ENCODE data around the gene CACNG4.
"Not testable (repeated sequence)": the region's sequence is repeated elsewhere in the genome, so short reads cannot be mapped to it uniquely, and the experiment has no call there.

CACNG4 gene

GRCh38 chr17:67021196-67021595 is 56.7 kb downstream of the CACNG4 start:
- DNase-seq = no peak

- no peak for DNase-seq
These were observed 57.4 kb downstream of the CACNG4 start for GRCh38 chr17:67021743-67022450.

- DNase-seq = no peak
These were observed 57.9 kb downstream of the CACNG4 start for GRCh38 chr17:67022451-67022810.

GRCh38 chr17:67024736-67025135 is 60.2 kb downstream of the CACNG4 start:
- DNase-seq = no peak

- no peak for DNase-seq
These were observed 60.8 kb downstream of the CACNG4 start for GRCh38 chr17:67025216-67025792.

GRCh38 chr17:67026341-67026740 is 61.8 kb downstream of the CACNG4 start:
- DNase-seq = no peak

- DNase-seq = no peak
These were observed 62.6 kb downstream of the CACNG4 start for GRCh38 chr17:67027031-67027628.

- no peak for DNase-seq
These were observed 66.1 kb downstream of the CACNG4 start for GRCh38 chr17:67030641-67031040.

GRCh38 chr17:67032382-67032781 is 67.9 kb downstream of the CACNG4 start:
- no peak for DNase-seq

- no peak for DNase-seq
These were observed 68.5 kb downstream of the CACNG4 start for GRCh38 chr17:67032985-67033384.

GRCh38 chr17:67033613-67034012 is 69.1 kb downstream of the CACNG4 start:
- no peak for DNase-seq

GRCh38 chr17:67035131-67036083 is 70.9 kb downstream of the CACNG4 start:
- DNase-seq = no peak

- DNase-seq = no peak
These were observed 74.4 kb downstream of the CACNG4 start for GRCh38 chr17:67038861-67039365.

- no peak for DNase-seq
These were observed 76.1 kb downstream of the CACNG4 start for GRCh38 chr17:67040652-67041051.

GRCh38 chr17:67041119-67041518 is 76.6 kb downstream of the CACNG4 start:
- not testable (repeated sequence) for DNase-seq

GRCh38 chr17:67041531-67041930 is 77.0 kb downstream of the CACNG4 start:
- DNase-seq = no peak

- DNase-seq = no peak
These were observed 77.7 kb downstream of the CACNG4 start for GRCh38 chr17:67041941-67042899.

GRCh38 chr17:67043283-67043682 is 78.8 kb downstream of the CACNG4 start:
- DNase-seq = no peak

- no peak for DNase-seq
These were observed 79.7 kb downstream of the CACNG4 start, which contains the start of gene CACNG1 for GRCh38 chr17:67044016-67044772. CACNG1 (plus strand) TSS chr17:67044554; CDS start chr17:67044661, 107 bp downstream.

GRCh38 chr17:67044940-67045339 is 80.4 kb downstream of the CACNG4 start:
- DNase-seq = no peak

GRCh38 chr17:67046398-67046797 is 81.9 kb downstream of the CACNG4 start:
- DNase-seq = no peak

Measured in stimulated activated CD4-positive, alpha-beta T cell treated with anti-CD3 and anti-CD28 coated beads, Interleukin-2, amount 100 ng/mL, for 48 hours (primary cell).